Body of pancreas (tissue), 4 donors: ENCODE data around the gene NAA40. TPM values are rescaled to one million over a fixed set of nuclear protein-coding genes. Genes with fewer than 3 reads are reported as not detected.

Source experiments
- ATAC-seq: fragments of 150-250 bp; one replicate; pipeline ENCODE4 v1.9.1; 2016
- DNase-seq, 4 donors: peaks; one replicate each; pipeline ENCODE4 v3.0.0-alpha.2; 2019
- H3K27ac ChIP-seq, 4 donors: fragments of 200-600 bp; sonication (generic); 1 replicate in 3 of 4; 2 replicates in 1 of 4; pipeline versions ENCODE4 v1.5.1 to v1.6.1; 2016 to 2019; ENCODE audit warnings: mild to moderate bottlenecking in 1 of 4, mixed read lengths in 1 of 4, moderate library complexity in 1 of 4
- H3K27me3 ChIP-seq, 2 donors: fragments of 200-600 bp; sonication (generic); one replicate each; pipeline ENCODE4 v1.6.0; 2016; ENCODE audit warnings: mild to moderate bottlenecking in 1 of 2
- H3K36me3 ChIP-seq, 2 donors: fragments of 200-600 bp; sonication (generic); replicated peaks in 1 of 2; 2 replicates each; pipeline ENCODE4 v1.5.1; 2016; ENCODE audit warnings: low read depth in 2 of 2; ENCODE audit not compliant: insufficient read depth in 1 of 2
- H3K4me1 ChIP-seq: fragments of 200-600 bp; sonication (generic); one replicate; pipeline ENCODE4 v1.6.0; 2016
- H3K4me3 ChIP-seq, 2 donors: fragments of 200-600 bp; sonication (generic); 1 replicate in 1 of 2; 2 replicates in 1 of 2; pipeline ENCODE4 v1.5.1; 2016 to 2019
- H3K9me3 ChIP-seq, 3 donors: fragments of 200-600 bp; sonication (generic); 1 replicate in 2 of 3; 2 replicates in 1 of 3; pipeline ENCODE4 v1.5.1; 2016
- CTCF ChIP-seq, 7 experiments: fragments of 450-650 bp in 4 of 7; fragments of 200-600 bp in 3 of 7; sonication (generic) in 3 of 7; IDR thresholded peaks; one replicate each; pipeline ENCODE4 v1.5.1; 2016 to 2019; ENCODE audit warnings: antibody characterized with exemption in 7 of 7
- POLR2A ChIP-seq, 3 donors: fragments of 450-650 bp; IDR thresholded peaks; one replicate each; pipeline ENCODE4 v1.6.1; 2016; ENCODE audit warnings: antibody characterized with exemption in 3 of 3, mild to moderate bottlenecking in 2 of 3
- WGBS, 2 donors: methylation state at CpG; one replicate each; pipeline ENCODE4 v1.1.5; 2017; 5-methylcytosine and 5-hydroxymethylcytosine counted together
- intact Hi-C: fragments of 100-400 bp; cut with DNase I; formaldehyde crosslinking; loops from one replicate; pipeline ENCODE4 v1.15.1; 2023
- total RNA-seq, 2 donors: library from RNA; depleted of rRNA; stranded (reverse); fragments of >200 nt; gene quantifications; one replicate each; pipeline ENCODE4 v1.1.0, GENCODE V29; 2016

NAA40 gene
- total RNA-seq, 2 donors from 2014 or later, result 14.3 to 21.8 TPM

DNA sequence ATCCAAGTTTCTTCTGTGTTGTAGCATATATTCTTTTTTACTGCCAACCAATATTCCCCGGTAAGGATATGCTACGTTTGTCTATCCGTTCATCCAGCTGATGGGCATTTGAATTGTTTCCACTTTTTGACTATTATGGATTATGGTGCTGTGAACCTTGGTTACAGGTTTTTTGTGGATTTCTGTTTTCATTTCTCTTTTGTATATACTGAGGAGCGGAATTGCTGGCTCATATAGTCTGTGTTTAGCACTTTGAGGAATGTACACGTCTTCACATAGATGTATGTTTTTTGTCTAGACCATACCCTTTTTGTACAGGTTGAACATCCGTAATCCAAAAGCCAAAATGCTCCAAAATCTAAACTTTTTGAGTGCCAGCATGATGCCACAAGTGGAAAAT is 45.4 kb upstream of the NAA40 start:
- intact Hi-C loops, result no loop called here

DNA sequence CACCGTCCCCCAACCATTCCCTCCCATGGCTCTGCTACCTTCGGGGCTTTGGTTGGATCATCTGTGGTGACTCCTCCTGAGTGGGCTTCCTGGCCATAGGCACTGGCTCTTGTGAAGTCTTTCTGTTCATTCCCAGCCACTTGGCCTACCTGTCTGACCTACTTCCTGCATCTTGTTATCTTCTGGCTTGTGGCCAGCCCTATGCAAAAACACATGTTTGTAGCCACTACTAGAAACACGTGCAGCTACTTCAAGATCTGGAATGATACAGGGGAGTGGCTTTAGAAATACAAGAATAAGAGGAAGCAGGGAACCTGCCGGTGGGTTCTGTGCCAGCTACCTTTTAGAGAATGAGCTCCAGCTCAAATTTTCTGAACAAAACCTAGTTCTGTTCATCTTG is 42.7 kb upstream of the NAA40 start:
- H3K36me3 ChIP-seq, result peaks cover 8 to 25% of the 10 kb centered on the region in 2 donors
- peak; percentile 74 to 90 (median 86) for DNase-seq
- H3K27ac ChIP-seq, result no peak overlapping the region
- peak; percentile 85 for ATAC-seq
- WGBS, 2 donors, result 43% methylated on average over 4 of the region's 4 CpGs
- H3K27me3 ChIP-seq, result no peaks in the 10 kb centered on the region
- H3K4me3 ChIP-seq, result no peak overlapping the region
- peak in 1 of 7 experiments; percentile 8 for TF ChIP-seq CTCF (IDR thresholded peaks at IDR 0.05)
- TF ChIP-seq POLR2A (IDR thresholded peaks at IDR 0.05), result no peak
- no peaks in the 10 kb centered on the region for H3K9me3 ChIP-seq
- peaks cover 23% of the 10 kb centered on the region for H3K4me1 ChIP-seq
- intact Hi-C loops, result no loop called here

More for the DNA sequence above, 45.4 kb upstream of the NAA40 start:
- no peak overlapping the region for H3K4me3 ChIP-seq
- 95 to 99% methylated on average over 6 of the region's 6 CpGs for WGBS, 2 donors
- DNase-seq (no peak), ATAC-seq (no peak)
- no peak overlapping the region for H3K27ac ChIP-seq
- H3K36me3 ChIP-seq, result peaks cover 2 to 5% of the 10 kb centered on the region in 2 donors
- TF ChIP-seq CTCF (IDR thresholded peaks at IDR 0.05) (no peak), POLR2A (IDR thresholded peaks at IDR 0.05) (no peak)
- H3K4me1 ChIP-seq, result peaks cover 50% of the 10 kb centered on the region
- no peaks in the 10 kb centered on the region for H3K9me3 ChIP-seq
- no peaks in the 10 kb centered on the region for H3K27me3 ChIP-seq

- peaks cover 15 to 31% of the 10 kb centered on the region in 2 donors for H3K36me3 ChIP-seq
Measured at GRCh38 chr11:63897459-63898146, 41.2 kb upstream of the NAA40 start.

DNA sequence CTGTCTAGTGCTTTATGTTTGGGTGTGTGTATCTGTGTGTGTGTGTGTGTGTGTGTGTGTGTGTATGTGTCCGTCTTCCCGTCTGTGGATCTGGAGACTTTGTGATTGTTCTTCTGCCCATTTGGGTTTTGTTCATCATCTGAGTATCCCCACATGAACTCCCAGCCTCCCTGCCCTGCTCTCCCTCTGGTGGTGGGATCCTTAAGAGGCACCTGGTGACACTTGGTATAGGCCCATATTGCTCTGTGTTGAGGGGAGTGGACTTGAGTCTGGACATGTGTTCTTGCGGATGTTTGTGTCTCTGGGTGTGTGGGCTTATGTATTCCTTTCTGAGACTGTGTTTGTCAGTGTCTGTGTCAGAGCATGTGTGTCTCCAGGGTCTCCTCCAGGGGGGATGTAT is 37.1 kb upstream of the NAA40 start:
- no peak for DNase-seq
- Histone ChIP-seq H3K36me3 (peaks cover 29 to 57% of the 10 kb centered on the region in 2 donors), H3K4me3 (no peak overlapping the region), H3K4me1 (peaks cover under 1% of the 10 kb centered on the region), H3K9me3 (no peaks in the 10 kb centered on the region), H3K27me3 (no peaks in the 10 kb centered on the region), H3K27ac (no peak overlapping the region)
- intact Hi-C loops, result no loop called here
- no peak for ATAC-seq
- TF ChIP-seq POLR2A (IDR thresholded peaks at IDR 0.05), result no peak
- peak in 3 of 7 experiments; percentile 13 to 24 (median 19) for TF ChIP-seq CTCF (IDR thresholded peaks at IDR 0.05)
- 84 to 88% methylated on average over 3 of the region's 3 CpGs for WGBS, 2 donors

More at GRCh38 chr11:63897459-63898146, 41.2 kb upstream of the NAA40 start:
- H3K4me1 ChIP-seq, result peaks cover 11% of the 10 kb centered on the region
- WGBS, 2 donors, result 77 to 93% methylated on average over 10 of the region's 10 CpGs
- no peak overlapping the region for H3K27ac ChIP-seq
- TF ChIP-seq CTCF (IDR thresholded peaks at IDR 0.05), result no peak
- TF ChIP-seq POLR2A (IDR thresholded peaks at IDR 0.05), result no peak
- no peak for ATAC-seq
- intact Hi-C loops, result no loop called here
- no peaks in the 10 kb centered on the region for H3K27me3 ChIP-seq
- no peaks in the 10 kb centered on the region for H3K9me3 ChIP-seq
- DNase-seq, result no peak
- H3K4me3 ChIP-seq, result no peak overlapping the region

DNA sequence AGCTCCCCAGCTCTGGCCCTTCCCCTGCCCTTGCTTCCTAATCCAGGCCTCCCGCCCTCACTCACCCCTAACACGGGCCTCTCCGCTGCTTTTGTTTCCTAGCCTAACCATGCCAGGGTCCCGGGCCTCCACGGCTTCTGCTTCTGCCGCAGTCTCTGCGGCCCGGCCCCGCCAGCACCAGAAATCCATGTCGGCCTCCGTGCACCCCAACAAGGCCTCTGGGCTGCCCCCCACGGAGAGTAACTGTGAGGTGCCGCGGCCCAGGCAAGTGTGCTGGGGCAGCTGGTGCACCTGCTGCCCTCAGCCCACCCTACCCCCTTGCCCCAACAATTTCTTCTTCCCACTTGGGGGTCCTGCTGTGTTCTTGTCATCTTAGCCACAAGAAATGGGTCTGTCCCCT is 34.9 kb upstream of the NAA40 start:
- ATAC-seq (no peak), DNase-seq (no peak)
- TF ChIP-seq POLR2A (IDR thresholded peaks at IDR 0.05), result no peak
- TF ChIP-seq CTCF (IDR thresholded peaks at IDR 0.05), result no peak
- Histone ChIP-seq H3K4me1 (no peaks in the 10 kb centered on the region), H3K27me3 (no peaks in the 10 kb centered on the region), H3K27ac (no peak overlapping the region), H3K9me3 (no peaks in the 10 kb centered on the region), H3K4me3 (no peak overlapping the region), H3K36me3 (peaks cover 22 to 65% of the 10 kb centered on the region in 2 donors)
- WGBS, 2 donors, result 94% methylated on average over 13 to 14 of the region's 14 CpGs
- intact Hi-C loops, result no loop called here
